ENCODE results near the gene LAPTM4A. TPM values are rescaled to one million over a fixed set of nuclear protein-coding genes. Genes with fewer than 3 reads are reported as not detected.

The LAPTM4A gene
- total RNA-seq, 1 experiment from 2014 or later: 62.7 TPM

DNA sequence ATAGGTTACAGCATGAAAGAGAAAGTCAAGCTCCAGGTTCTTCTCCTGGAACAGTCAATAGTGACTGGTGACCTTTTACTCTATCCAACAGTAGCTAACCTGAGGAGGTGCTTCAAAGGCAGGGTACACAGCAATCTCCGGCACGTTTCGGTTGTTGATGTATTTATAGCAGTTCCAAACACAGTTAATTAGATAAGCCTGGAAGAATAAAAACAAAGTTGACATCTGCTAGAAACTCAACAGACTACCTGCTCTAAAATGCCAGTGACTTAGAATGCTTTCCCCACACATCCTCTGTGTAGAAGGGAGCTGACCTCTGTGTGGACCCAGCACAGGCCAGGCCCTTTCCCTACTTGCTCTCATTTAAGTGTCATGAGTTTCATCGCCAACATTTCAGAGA is 17.2 kb downstream of the LAPTM4A start:
- no peaks in the 10 kb centered on the region for H3K4me1 ChIP-seq (ENCODE audit: insufficient read depth, low read length)
- intact Hi-C loops (cut with micrococcal nuclease): no loop called here
- no peaks in the 10 kb centered on the region for H3K9me2 ChIP-seq (replicated peaks; ENCODE audit: low read length)
- no peak overlapping the region for H2AFZ ChIP-seq (ENCODE audit: low read length)
- H3F3A ChIP-seq (ENCODE audit: low read length, unreplicated experiment): no peaks in the 10 kb centered on the region
- H3K9me3 ChIP-seq (ENCODE audit: low read length): no peaks in the 10 kb centered on the region
- no peak overlapping the region for H3K9ac ChIP-seq (ENCODE audit: low read length)
- no peaks in the 10 kb centered on the region for H3K27me3 ChIP-seq (ENCODE audit: low read length)
- peaks cover 12% of the 10 kb centered on the region; the same call in 1 of the 2 replicates for H3K79me2 ChIP-seq (ENCODE audit: low read length)
- ATAC-seq: no peak
- DNase-seq: no peak
- POLR2A ChIA-PET (ENCODE audit: unreplicated experiment): no interaction called here
- H3K4me3 ChIP-seq (ENCODE audit: low read length): no peak overlapping the region
- no peaks in the 10 kb centered on the region for H4K20me1 ChIP-seq (ENCODE audit: low read length)
- CTCF ChIA-PET: no interaction called here
- H3K4me2 ChIP-seq (ENCODE audit: low read length): no peak overlapping the region
- no TSS peak for BruUV-seq (replicated peaks)
- no peak overlapping the region for H3K27ac ChIP-seq (ENCODE audit: low read length)
- peaks cover 61% of the 10 kb centered on the region for H3K36me3 ChIP-seq (ENCODE audit: low read depth, low read length)
- no peak for TF ChIP-seq EZH2 (IDR thresholded peaks at IDR 0.05; ENCODE audit: low read length, unreplicated experiment)
- TF ChIP-seq EZH2phosphoT487 (IDR thresholded peaks at IDR 0.05; ENCODE audit: borderline replicate concordance, low read length): no peak
- TF ChIP-seq, protein P1, sequence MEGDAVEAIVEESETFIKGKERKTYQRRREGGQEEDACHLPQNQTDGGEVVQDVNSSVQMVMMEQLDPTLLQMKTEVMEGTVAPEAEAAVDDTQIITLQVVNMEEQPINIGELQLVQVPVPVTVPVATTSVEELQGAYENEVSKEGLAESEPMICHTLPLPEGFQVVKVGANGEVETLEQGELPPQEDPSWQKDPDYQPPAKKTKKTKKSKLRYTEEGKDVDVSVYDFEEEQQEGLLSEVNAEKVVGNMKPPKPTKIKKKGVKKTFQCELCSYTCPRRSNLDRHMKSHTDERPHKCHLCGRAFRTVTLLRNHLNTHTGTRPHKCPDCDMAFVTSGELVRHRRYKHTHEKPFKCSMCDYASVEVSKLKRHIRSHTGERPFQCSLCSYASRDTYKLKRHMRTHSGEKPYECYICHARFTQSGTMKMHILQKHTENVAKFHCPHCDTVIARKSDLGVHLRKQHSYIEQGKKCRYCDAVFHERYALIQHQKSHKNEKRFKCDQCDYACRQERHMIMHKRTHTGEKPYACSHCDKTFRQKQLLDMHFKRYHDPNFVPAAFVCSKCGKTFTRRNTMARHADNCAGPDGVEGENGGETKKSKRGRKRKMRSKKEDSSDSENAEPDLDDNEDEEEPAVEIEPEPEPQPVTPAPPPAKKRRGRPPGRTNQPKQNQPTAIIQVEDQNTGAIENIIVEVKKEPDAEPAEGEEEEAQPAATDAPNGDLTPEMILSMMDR (conservative IDR thresholded peaks at IDR 0.05; ENCODE audit: low read depth, low read length): no peak

DNA sequence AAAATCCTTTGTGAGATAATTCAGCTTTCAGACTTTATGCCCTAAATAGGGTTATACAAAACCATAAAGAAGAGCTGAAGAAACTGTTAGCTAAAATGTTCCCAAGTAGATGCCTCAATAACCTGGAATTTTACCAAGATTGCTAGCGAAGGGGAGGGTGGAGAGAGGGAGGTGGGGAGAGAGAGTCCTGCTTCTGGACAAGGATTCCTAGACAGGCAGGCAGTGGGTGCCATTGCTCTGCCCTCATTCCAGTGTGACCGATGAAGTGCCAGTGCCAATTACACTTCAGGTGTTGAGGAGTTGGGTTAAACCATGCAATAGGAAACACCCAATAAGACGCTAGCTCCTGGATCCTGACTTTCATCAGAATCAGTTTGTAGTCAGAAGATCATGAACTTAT is 18.1 kb downstream of the LAPTM4A start:
- Histone ChIP-seq H3F3A (ENCODE audit: low read length, unreplicated experiment) (no peaks in the 10 kb centered on the region), H3K79me2 (ENCODE audit: low read length) (peaks cover 3% of the 10 kb centered on the region; the same call in 1 of the 2 replicates), H3K4me2 (ENCODE audit: low read length) (no peak overlapping the region), H3K9me3 (ENCODE audit: low read length) (no peaks in the 10 kb centered on the region), H3K9me2 (replicated peaks; ENCODE audit: low read length) (no peaks in the 10 kb centered on the region), H4K20me1 (ENCODE audit: low read length) (no peaks in the 10 kb centered on the region), H3K36me3 (ENCODE audit: low read depth, low read length) (peaks cover 60% of the 10 kb centered on the region), H3K9ac (ENCODE audit: low read length) (no peak overlapping the region), H3K27me3 (ENCODE audit: low read length) (no peaks in the 10 kb centered on the region), H3K4me1 (ENCODE audit: insufficient read depth, low read length) (no peaks in the 10 kb centered on the region), H3K4me3 (ENCODE audit: low read length) (no peak overlapping the region), H2AFZ (ENCODE audit: low read length) (no peak overlapping the region), H3K27ac (ENCODE audit: low read length) (no peak overlapping the region)
- POLR2A ChIA-PET (ENCODE audit: unreplicated experiment): no interaction called here
- intact Hi-C loops (cut with micrococcal nuclease): no loop called here
- TF ChIP-seq EZH2 (IDR thresholded peaks at IDR 0.05; ENCODE audit: low read length, unreplicated experiment) (no peak), EZH2phosphoT487 (IDR thresholded peaks at IDR 0.05; ENCODE audit: borderline replicate concordance, low read length) (no peak)
- TF ChIP-seq, protein P1 (conservative IDR thresholded peaks at IDR 0.05; ENCODE audit: low read depth, low read length): no peak
- BruUV-seq (replicated peaks): no TSS peak
- ATAC-seq (no peak), DNase-seq (no peak)
- CTCF ChIA-PET: no interaction called here

DNA sequence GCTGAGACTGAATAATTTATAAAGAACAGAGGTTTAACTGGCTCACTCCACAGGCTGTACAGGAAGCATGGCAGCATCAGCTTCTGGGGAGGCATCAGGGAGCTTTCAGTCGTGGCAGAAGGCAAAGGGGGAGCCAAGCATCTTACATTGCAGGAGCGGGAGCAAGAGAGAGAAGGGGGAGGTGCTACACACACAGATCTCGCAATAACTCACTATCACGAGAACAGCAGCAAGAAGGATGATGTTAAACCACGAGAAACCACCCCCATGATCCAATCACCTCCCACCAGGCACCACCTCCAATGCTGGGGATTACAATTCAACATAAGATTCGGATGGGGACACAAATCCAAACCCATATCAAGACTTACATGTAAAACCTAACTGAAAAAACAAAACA is 21.2 kb downstream of the LAPTM4A start:
- DNase-seq (no peak), ATAC-seq (no peak)
- H3K9ac ChIP-seq (ENCODE audit: low read length): no peak overlapping the region
- no peaks in the 10 kb centered on the region for H3K9me3 ChIP-seq (ENCODE audit: low read length)
- ChIA-PET POLR2A (ENCODE audit: unreplicated experiment) (no interaction called here), CTCF (no interaction called here)
- no TSS peak for BruUV-seq (replicated peaks)
- no peak overlapping the region for H3K27ac ChIP-seq (ENCODE audit: low read length)
- H3K4me3 ChIP-seq (ENCODE audit: low read length): no peak overlapping the region
- intact Hi-C loops (cut with micrococcal nuclease): no loop called here
- H4K20me1 ChIP-seq (ENCODE audit: low read length): no peaks in the 10 kb centered on the region
- no peaks in the 10 kb centered on the region for H3K9me2 ChIP-seq (replicated peaks; ENCODE audit: low read length)
- H3K4me2 ChIP-seq (ENCODE audit: low read length): no peak overlapping the region
- TF ChIP-seq EZH2phosphoT487 (IDR thresholded peaks at IDR 0.05; ENCODE audit: borderline replicate concordance, low read length) (no peak), EZH2 (IDR thresholded peaks at IDR 0.05; ENCODE audit: low read length, unreplicated experiment) (no peak)
- TF ChIP-seq, protein P1 (conservative IDR thresholded peaks at IDR 0.05; ENCODE audit: low read depth, low read length): no peak
- peaks cover 48% of the 10 kb centered on the region for H3K36me3 ChIP-seq (ENCODE audit: low read depth, low read length)
- no peaks in the 10 kb centered on the region for H3F3A ChIP-seq (ENCODE audit: low read length, unreplicated experiment)
- no peaks in the 10 kb centered on the region for H3K79me2 ChIP-seq (ENCODE audit: low read length)
- H2AFZ ChIP-seq (ENCODE audit: low read length): no peak overlapping the region
- H3K4me1 ChIP-seq (ENCODE audit: insufficient read depth, low read length): peaks cover 9% of the 10 kb centered on the region; the same call in 1 of the 2 replicates
- no peaks in the 10 kb centered on the region for H3K27me3 ChIP-seq (ENCODE audit: low read length)
